ACC112 (cell line): Measurements from ENCODE around the gene ARHGAP22.

Experiments
- H2AFZ ChIP-seq: fragments of 200-600 bp; sonication (generic); one replicate; pipeline ENCODE4 v1.6.0; 2017; ENCODE audit warnings: antibody characterized with exemption, low read length; ENCODE audit not compliant: unreplicated experiment
- H3K27ac ChIP-seq: fragments of 200-600 bp; sonication (generic); 2 replicates; pipeline ENCODE4 v1.5.1; 2014; ENCODE audit warnings: low read depth, mild to moderate bottlenecking, antibody characterized with exemption, low read length, moderate library complexity
- H3K27me3 ChIP-seq: fragments of 200-600 bp; sonication (generic); 2 replicates; pipeline ENCODE4 v1.6.1; 2014; ENCODE audit warnings: mild to moderate bottlenecking, antibody characterized with exemption, low read length, moderate library complexity, mixed read lengths; ENCODE audit not compliant: insufficient read depth
- H3K36me3 ChIP-seq: fragments of 200-600 bp; sonication (generic); 2 replicates; pipeline ENCODE4 v1.6.1; 2016; ENCODE audit warnings: mild to moderate bottlenecking, antibody characterized with exemption, low read length, moderate library complexity, mixed read lengths; ENCODE audit not compliant: insufficient read depth
- H3K4me1 ChIP-seq: fragments of 200-600 bp; sonication (generic); one replicate; pipeline ENCODE4 v1.6.1; 2016; ENCODE audit warnings: low read length, mixed read lengths; ENCODE audit not compliant: insufficient read depth, unreplicated experiment, control insufficient read depth
- H3K4me3 ChIP-seq: fragments of 200-600 bp; sonication (generic); 2 replicates; pipeline ENCODE4 v1.5.1; 2014; ENCODE audit warnings: mild to moderate bottlenecking, low read depth, low read length
- H3K79me2 ChIP-seq: fragments of 200-600 bp; sonication (generic); one replicate; pipeline ENCODE4 v1.6.0; 2016; ENCODE audit warnings: low read length; ENCODE audit not compliant: control insufficient read depth, unreplicated experiment, insufficient read depth

Gene ARHGAP22

GRCh38 chr10:48494611-48495010 is 110.3 kb downstream of the ARHGAP22 start:
- no peak overlapping the region for H3K27ac ChIP-seq
- H3K36me3 ChIP-seq, result no peaks in the 10 kb centered on the region; the same call in 1 of the 2 replicates
- H3K27me3 ChIP-seq, result no peaks in the 10 kb centered on the region
- H3K4me3 ChIP-seq, result no peak overlapping the region
- no peak overlapping the region for H2AFZ ChIP-seq
- peaks cover 24% of the 10 kb centered on the region for H3K79me2 ChIP-seq
- peaks cover 14% of the 10 kb centered on the region for H3K4me1 ChIP-seq

DNA sequence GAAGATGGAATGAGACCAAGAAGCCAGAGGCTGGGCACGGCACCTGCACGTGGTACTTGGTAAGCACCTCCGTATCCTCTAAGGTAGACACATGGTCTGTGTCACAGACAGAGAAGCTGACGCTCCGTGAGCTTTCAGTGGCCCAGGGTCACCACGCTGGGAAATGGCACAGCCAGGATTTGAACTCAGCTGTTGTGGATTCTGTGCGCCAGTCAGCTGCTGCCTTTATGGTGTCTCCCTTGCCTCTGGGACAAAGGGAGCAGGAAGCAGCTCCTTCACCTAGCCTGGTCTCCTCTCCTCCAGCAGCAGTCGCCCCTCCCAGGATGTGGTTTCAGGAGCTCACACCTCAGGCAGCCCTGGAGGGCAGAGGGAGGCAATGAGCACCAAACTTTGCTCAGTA is 110.8 kb downstream of the ARHGAP22 start:
- Histone ChIP-seq H2AFZ (no peak overlapping the region), H3K4me3 (no peak overlapping the region), H3K79me2 (peaks cover 22% of the 10 kb centered on the region), H3K36me3 (no peaks in the 10 kb centered on the region; the same call in 1 of the 2 replicates), H3K4me1 (peaks cover 14% of the 10 kb centered on the region), H3K27me3 (no peaks in the 10 kb centered on the region), H3K27ac (no peak overlapping the region)

DNA sequence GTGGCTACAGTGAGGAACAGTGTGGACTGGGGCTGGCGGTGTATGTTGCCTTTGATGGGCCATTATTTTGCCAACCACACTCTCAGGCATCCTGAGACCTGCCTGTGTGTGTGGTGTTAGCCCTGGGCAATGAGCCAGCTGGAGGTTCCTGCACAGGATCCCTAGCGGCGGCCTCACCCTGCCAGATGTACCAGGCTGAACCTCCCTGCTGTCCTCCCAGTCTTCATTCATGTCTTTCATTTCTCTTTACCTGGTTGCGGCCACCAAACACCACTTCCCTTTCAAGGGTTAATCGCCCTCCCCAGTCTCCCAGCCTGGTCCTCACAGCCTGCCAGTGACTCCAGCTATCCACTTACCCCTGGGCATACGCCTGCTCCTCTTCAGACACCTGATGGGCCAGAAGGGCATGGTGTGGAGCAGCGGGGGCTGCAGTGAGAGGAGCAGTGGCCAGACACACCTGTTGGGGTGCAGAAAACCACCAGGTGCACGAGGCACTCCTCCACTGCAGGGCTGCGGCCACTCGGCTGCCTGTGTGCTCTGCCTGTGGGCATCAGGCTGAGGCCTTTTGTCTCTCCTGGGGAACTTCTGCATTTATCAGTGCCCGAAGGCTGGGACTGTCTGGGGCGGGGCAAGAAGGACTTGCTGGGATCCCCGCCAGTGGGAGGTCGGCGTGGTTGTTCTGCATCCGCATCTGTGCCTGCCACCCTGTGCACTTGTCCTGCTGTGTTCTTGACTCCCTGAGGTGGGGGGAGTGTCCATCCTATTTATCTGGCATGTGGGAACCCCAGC is 111.6 kb downstream of the ARHGAP22 start:
- H3K27ac ChIP-seq, result no peak overlapping the region
- H3K27me3 ChIP-seq, result no peaks in the 10 kb centered on the region
- no peak overlapping the region for H2AFZ ChIP-seq
- H3K36me3 ChIP-seq, result no peaks in the 10 kb centered on the region; the same call in 1 of the 2 replicates
- no peak overlapping the region for H3K4me3 ChIP-seq
- peaks cover 15% of the 10 kb centered on the region for H3K79me2 ChIP-seq
- H3K4me1 ChIP-seq, result peaks cover 14% of the 10 kb centered on the region

DNA sequence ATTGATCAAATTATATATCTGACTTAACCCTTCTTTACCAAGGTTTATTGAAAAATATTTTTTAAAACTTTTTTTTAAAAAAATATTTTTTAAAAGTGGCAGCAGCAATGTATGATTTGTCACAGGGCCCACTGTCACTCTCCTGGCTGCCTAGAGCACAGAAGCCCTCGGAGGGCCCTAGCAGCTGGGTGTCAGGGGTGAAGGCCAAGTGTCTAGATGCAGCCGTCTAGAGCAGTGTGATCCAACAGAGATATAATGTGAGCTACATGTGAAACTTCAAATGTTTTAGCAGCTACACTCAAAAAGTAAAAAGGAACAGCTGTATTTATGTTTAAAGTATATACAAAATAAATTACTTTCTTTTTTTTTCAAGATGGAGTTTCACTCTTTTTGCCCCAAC is 112.7 kb downstream of the ARHGAP22 start:
- peaks cover 6% of the 10 kb centered on the region for H3K4me1 ChIP-seq
- peaks cover 15% of the 10 kb centered on the region for H3K79me2 ChIP-seq
- no peaks in the 10 kb centered on the region; the same call in 1 of the 2 replicates for H3K36me3 ChIP-seq
- H2AFZ ChIP-seq, result no peak overlapping the region
- H3K27ac ChIP-seq, result no peak overlapping the region
- H3K27me3 ChIP-seq, result no peaks in the 10 kb centered on the region
- no peak overlapping the region for H3K4me3 ChIP-seq

DNA sequence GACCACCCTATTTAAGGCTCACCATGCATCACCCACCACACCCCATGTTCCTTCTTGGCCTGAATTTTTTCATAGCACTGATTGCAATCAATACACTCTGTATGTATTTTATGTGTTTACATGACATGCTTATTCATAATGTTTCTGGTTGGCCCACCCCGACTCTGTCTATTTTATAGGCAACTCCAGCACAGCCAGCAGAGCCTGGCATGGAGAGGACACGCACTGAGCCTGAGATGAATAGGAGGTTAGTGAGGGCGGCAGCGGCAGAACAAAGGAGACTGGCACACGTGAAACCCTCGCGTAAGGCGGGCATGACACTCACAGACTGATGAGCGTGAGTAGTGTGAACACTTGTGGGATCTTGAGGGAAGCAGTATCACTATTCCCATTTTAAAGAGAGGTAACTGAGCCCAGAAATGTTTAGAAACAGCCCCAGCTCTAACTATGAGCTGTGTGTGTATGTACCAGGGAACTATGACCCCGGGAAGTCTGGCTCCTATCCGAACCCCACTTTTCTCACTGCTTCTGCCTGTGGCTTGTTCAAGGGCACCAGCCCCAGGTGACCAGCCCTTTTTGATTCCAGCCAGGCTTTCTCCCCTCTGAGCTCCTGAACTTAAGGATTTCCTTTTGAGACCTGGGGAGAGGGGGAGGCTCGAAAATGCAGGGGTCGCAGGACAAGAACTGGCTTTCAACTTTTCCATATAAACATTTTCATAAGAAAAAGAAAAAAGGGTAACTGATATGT is 113.3 kb downstream of the ARHGAP22 start:
- Histone ChIP-seq H3K79me2 (peaks cover 10% of the 10 kb centered on the region), H3K36me3 (no peaks in the 10 kb centered on the region; the same call in 1 of the 2 replicates), H3K27ac (no peak overlapping the region), H3K27me3 (no peaks in the 10 kb centered on the region), H2AFZ (no peak overlapping the region), H3K4me1 (no peaks in the 10 kb centered on the region), H3K4me3 (no peak overlapping the region)

DNA sequence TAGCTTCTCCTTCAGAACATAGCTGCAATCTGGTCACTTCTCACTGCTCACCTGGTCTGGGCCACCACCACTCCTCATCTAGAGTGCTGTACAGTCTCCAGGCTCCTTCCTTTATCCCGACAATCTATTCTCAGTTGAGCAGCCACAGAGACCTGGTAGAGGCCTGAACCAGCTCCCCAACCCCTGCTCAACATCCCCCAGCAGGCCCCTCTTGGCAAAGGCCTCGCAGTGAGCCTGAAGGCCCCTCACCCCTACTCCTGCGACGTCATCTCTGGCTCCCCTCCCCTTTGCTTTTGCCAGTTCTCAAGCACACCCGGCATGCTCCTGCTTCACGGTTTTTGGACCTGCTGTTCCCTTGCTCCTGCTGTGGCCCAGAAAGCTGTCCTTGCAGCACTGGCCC is 113.9 kb downstream of the ARHGAP22 start:
- Histone ChIP-seq H3K36me3 (no peaks in the 10 kb centered on the region; the same call in 1 of the 2 replicates), H2AFZ (no peak overlapping the region), H3K27ac (no peak overlapping the region), H3K4me3 (no peak overlapping the region), H3K4me1 (no peaks in the 10 kb centered on the region), H3K79me2 (peaks cover 10% of the 10 kb centered on the region), H3K27me3 (no peaks in the 10 kb centered on the region)

- no peak overlapping the region for H3K27ac ChIP-seq
- H3K27me3 ChIP-seq, result no peaks in the 10 kb centered on the region
- no peaks in the 10 kb centered on the region for H3K4me1 ChIP-seq
- no peak overlapping the region for H3K4me3 ChIP-seq
- peaks cover 10% of the 10 kb centered on the region for H3K79me2 ChIP-seq
- H3K36me3 ChIP-seq, result no peaks in the 10 kb centered on the region; the same call in 1 of the 2 replicates
- H2AFZ ChIP-seq, result no peak overlapping the region
Observed at GRCh38 chr10:48490571-48490940, 114.3 kb downstream of the ARHGAP22 start.

DNA sequence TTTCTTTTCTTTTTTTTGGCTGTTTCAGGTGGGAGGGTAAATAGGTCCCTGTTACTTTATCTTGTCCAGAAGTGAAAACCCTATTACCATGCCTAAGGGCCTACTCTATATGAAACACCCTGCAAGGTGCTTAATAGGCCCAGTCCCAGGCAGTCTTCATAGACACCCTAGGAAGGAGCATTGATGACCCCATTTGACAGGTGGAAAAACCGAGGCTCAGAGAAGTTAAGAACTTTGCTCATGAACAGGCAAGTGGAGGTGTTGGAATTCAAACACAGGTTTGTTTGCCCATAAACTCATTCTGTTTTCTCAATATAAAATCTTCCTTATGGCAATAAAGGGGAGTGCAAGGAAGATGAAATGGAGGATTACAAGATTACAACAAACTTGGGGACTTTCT is 115.8 kb downstream of the ARHGAP22 start:
- Histone ChIP-seq H3K4me1 (no peaks in the 10 kb centered on the region), H3K79me2 (peaks cover 2% of the 10 kb centered on the region), H2AFZ (no peak overlapping the region), H3K27me3 (no peaks in the 10 kb centered on the region), H3K27ac (no peak overlapping the region), H3K36me3 (no peaks in the 10 kb centered on the region), H3K4me3 (no peak overlapping the region)

- H3K36me3 ChIP-seq, result no peaks in the 10 kb centered on the region
- peaks cover under 1% of the 10 kb centered on the region for H3K79me2 ChIP-seq
- no peak overlapping the region for H2AFZ ChIP-seq
Observed at GRCh38 chr10:48487244-48487643, 117.6 kb downstream of the ARHGAP22 start.

GRCh38 chr10:48485711-48486110 is 119.2 kb downstream of the ARHGAP22 start:
- Histone ChIP-seq H2AFZ (no peak overlapping the region), H3K27ac (no peak overlapping the region), H3K4me3 (no peak overlapping the region), H3K27me3 (no peaks in the 10 kb centered on the region), H3K4me1 (no peaks in the 10 kb centered on the region), H3K79me2 (peaks cover 2% of the 10 kb centered on the region), H3K36me3 (no peaks in the 10 kb centered on the region)

More at GRCh38 chr10:48487244-48487643, 117.6 kb downstream of the ARHGAP22 start:
- no peaks in the 10 kb centered on the region for H3K4me1 ChIP-seq
- no peak overlapping the region for H3K27ac ChIP-seq
- no peak overlapping the region for H3K4me3 ChIP-seq
- no peaks in the 10 kb centered on the region for H3K27me3 ChIP-seq
